ENCODE data around the gene DENND6B. TPM values are rescaled to one million over a fixed set of nuclear protein-coding genes. Genes with fewer than 3 reads are reported as not detected.

The DENND6B gene, protein sequence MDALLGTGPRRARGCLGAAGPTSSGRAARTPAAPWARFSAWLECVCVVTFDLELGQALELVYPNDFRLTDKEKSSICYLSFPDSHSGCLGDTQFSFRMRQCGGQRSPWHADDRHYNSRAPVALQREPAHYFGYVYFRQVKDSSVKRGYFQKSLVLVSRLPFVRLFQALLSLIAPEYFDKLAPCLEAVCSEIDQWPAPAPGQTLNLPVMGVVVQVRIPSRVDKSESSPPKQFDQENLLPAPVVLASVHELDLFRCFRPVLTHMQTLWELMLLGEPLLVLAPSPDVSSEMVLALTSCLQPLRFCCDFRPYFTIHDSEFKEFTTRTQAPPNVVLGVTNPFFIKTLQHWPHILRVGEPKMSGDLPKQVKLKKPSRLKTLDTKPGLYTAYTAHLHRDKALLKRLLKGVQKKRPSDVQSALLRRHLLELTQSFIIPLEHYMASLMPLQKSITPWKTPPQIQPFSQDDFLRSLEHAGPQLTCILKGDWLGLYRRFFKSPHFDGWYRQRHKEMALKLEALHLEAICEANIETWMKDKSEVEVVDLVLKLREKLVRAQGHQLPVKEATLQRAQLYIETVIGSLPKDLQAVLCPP
- total RNA-seq, result 1 to 10 TPM in 2 of 4 donors, under 1 TPM in 2; 0.57 to 1.6 (median 0.94) TPM
- polyA plus RNA-seq, result under 1 TPM; 0.46 to 0.93 (median 0.81) TPM
- long read RNA-seq, donor 1, partial matches to known transcripts, result 0 of 2 reads
- long read RNA-seq, donor 1, other reads (novel, unspliced or antisense), result 2 of 2 reads
- long read RNA-seq, donor 2, full-length matches to known transcripts, result 1 of 2 reads
- long read RNA-seq, donor 2, partial matches to known transcripts, result 0 of 2 reads
- long read RNA-seq, donor 2, other reads (novel, unspliced or antisense), result 1 of 2 reads

DNA sequence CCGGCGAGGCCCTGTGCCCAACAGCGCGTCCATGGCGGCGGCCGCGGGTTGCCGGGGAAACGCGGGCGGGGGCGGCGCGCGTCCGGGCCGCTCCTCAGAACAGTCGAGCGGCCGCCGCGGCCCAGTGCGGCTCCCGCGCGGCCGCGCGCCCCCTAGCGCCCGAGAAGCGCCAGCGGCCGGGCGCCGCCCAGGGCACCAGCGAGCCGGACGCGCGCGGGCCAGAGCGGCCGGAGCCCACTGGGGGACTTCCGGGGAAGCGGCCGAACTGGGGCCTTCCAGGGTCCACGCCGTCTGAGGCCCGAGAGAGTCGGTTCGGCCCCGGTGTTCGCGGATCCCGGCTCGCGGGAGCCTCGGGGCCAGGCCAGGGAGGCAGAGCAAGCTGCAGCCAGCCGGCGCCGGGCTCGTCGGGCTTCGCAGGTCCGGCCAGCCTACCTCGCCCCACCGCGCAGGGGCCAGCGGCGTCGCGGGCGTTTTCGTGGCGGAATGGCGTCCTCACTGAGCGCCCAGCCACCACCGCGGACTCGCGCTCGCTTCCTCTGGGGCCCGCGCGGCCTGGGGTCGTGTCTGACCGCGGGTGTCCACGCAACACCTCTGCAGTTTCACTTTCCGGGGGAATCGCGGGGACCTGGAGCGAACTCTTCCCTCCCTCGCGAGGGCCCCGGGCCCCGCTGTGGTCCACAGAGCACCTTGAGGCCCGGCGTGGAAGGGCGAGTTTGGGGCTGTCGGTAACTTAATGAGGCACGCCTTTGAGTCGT is at the start of gene DENND6B:
Gene DENND6B (minus strand): TSS at position 57 of the 755 bp plus-strand sequence. CDS start 24 bp downstream, at position 33.
- H3K4me3 ChIP-seq, result peak within 1 kb of the TSS; percentile 88
- TF ChIP-seq, protein P1, sequence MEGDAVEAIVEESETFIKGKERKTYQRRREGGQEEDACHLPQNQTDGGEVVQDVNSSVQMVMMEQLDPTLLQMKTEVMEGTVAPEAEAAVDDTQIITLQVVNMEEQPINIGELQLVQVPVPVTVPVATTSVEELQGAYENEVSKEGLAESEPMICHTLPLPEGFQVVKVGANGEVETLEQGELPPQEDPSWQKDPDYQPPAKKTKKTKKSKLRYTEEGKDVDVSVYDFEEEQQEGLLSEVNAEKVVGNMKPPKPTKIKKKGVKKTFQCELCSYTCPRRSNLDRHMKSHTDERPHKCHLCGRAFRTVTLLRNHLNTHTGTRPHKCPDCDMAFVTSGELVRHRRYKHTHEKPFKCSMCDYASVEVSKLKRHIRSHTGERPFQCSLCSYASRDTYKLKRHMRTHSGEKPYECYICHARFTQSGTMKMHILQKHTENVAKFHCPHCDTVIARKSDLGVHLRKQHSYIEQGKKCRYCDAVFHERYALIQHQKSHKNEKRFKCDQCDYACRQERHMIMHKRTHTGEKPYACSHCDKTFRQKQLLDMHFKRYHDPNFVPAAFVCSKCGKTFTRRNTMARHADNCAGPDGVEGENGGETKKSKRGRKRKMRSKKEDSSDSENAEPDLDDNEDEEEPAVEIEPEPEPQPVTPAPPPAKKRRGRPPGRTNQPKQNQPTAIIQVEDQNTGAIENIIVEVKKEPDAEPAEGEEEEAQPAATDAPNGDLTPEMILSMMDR (IDR thresholded peaks at IDR 0.05), result peak; percentile 79
- peak within 1 kb of the TSS; percentile 95 for H3K27ac ChIP-seq
- 1% methylated on average over 51 to 105 of the region's 105 CpGs for WGBS, 3 donors
- H3K27me3 ChIP-seq (ENCODE audit: insufficient read depth in 3 of 3, low read length in 2 of 3), result no peaks in the 10 kb centered on the region
- H3K9me3 ChIP-seq, result no peaks in the 10 kb centered on the region
- H3K36me3 ChIP-seq (ENCODE audit: insufficient read depth in 1 of 2, low read depth in 1 of 2), result no peaks in the 10 kb centered on the region
- peak; percentile 93 to 98 (median 94) for ATAC-seq
- H3K4me1 ChIP-seq, result peaks cover 11% of the 10 kb centered on the region
- peak; percentile 88 to 91 for DNase-seq
- intact Hi-C loops (cut with DNase I), result loop anchor here (2.0 to 5.0 kb wide), 2 partner anchors 50 to 75 kb away; partner anchors contain the start of gene HDAC10 (in 1 of the 2)

DNA sequence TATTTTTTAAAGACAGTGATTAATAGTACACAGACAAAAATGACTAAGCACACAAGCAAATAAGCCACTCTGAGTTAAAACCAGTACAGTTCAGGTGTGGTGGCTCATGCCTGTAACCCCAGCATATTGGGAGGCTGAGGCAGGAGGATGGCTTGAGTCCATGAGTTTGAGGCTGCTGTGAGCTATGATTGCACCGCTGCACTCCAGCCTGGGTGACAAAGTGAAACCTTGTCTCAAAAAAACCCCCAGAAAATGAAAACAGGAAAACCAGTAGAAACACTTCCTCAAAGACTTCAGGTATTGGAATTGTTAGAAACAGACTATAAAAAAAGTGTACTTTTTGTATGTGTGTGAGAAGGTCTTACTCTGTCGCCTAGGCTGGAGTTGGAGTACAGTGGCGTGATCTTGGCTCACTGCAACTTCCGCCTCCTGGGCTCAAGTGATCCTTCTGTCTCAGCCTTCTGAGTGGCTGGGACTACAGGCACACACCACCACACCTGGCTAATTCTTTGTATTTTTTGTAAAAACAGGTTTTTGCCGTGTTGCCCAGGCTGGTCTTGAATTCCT is 49.4 kb upstream of the DENND6B start:
- no peaks in the 10 kb centered on the region for H3K4me1 ChIP-seq
- peaks cover 5 to 69% of the 10 kb centered on the region in 2 donors for H3K36me3 ChIP-seq (ENCODE audit: insufficient read depth in 1 of 2, low read depth in 1 of 2)
- H3K27ac ChIP-seq, result no peak overlapping the region
- 95% methylated on average over 5 of the region's 5 CpGs for WGBS, 3 donors
- DNase-seq (no peak), ATAC-seq (no peak)
- intact Hi-C loops (cut with DNase I), result no loop called here
- no peaks in the 10 kb centered on the region for H3K9me3 ChIP-seq
- TF ChIP-seq, protein P1 (IDR thresholded peaks at IDR 0.05), result no peak
- H3K4me3 ChIP-seq, result no peak overlapping the region
- no peaks in the 10 kb centered on the region for H3K27me3 ChIP-seq (ENCODE audit: insufficient read depth in 3 of 3, low read length in 2 of 3)

DNA sequence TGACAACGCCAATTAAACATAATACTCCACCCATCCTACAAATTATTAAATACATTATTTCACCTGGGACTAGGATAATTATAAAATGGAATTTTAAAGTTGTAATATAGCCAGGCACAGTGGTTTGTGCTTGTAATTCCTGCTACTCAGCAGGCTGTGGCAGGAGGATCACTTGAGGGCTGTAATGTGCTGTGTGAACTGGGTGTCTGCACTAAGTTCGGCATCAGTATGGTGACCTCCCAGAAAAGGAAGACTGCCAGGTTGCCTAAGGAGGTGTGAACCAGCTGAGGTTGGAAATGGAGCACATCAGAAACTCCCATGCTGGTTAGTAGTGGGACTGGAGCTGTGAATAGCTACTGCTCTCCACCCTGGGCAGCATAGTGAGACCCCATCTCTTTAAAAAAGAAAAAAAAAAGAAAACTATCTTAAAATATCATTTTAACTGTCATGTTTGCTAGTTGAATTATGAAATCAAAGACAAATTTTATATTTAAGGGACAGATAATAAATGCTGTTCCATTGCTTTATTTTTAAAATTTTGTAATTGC is 44.4 kb upstream of the DENND6B start:
- no peak for DNase-seq
- intact Hi-C loops (cut with DNase I), result no loop called here
- H3K27ac ChIP-seq, result no peak overlapping the region
- 95 to 97% (median 95%) methylated on average over 2 of the region's 2 CpGs for WGBS, 3 donors
- H3K4me3 ChIP-seq, result no peak overlapping the region
- ATAC-seq, result no peak
- no peaks in the 10 kb centered on the region for H3K9me3 ChIP-seq
- no peaks in the 10 kb centered on the region for H3K27me3 ChIP-seq (ENCODE audit: insufficient read depth in 3 of 3, low read length in 2 of 3)
- TF ChIP-seq, protein P1 (IDR thresholded peaks at IDR 0.05), result no peak
- no peaks in the 10 kb centered on the region for H3K4me1 ChIP-seq
- peaks cover 5 to 48% of the 10 kb centered on the region in 2 donors for H3K36me3 ChIP-seq (ENCODE audit: insufficient read depth in 1 of 2, low read depth in 1 of 2)
